Fibroblast of villous mesenchyme (primary cell): ENCODE data around the gene WDR86. TPM values are rescaled to one million over a fixed set of nuclear protein-coding genes. Genes with fewer than 3 reads are reported as not detected.

Source experiments
- DNase-seq: peaks from one replicate; pipeline ENCODE4 v3.0.0-alpha.2; 2010; ENCODE audit warnings: low read depth
- H3K4me3 ChIP-seq: 2 replicates; pipeline ENCODE4 v1.5.1; 2011; ENCODE audit warnings: low read depth, mild to moderate bottlenecking, low read length
- CTCF ChIP-seq: IDR thresholded peaks from 2 replicates; pipeline ENCODE4 v1.5.1; 2012; ENCODE audit warnings: low read depth, mild to moderate bottlenecking, low read length; ENCODE audit not compliant: insufficient read depth
- total RNA-seq: library from RNA; depleted of rRNA; stranded (reverse); fragments of >200 nt; gene quantifications from 2 replicates; pipeline ENCODE4 v1.2.3, GENCODE V29; 2012

Gene WDR86
- total RNA-seq, 1 donor = 1.3 TPM

- no peak for DNase-seq
- TF ChIP-seq CTCF = no peak
- H3K4me3 ChIP-seq = no peak overlapping the region
Observed at GRCh38 chr7:151379193-151379520, 30.7 kb downstream of the WDR86 start.

DNA sequence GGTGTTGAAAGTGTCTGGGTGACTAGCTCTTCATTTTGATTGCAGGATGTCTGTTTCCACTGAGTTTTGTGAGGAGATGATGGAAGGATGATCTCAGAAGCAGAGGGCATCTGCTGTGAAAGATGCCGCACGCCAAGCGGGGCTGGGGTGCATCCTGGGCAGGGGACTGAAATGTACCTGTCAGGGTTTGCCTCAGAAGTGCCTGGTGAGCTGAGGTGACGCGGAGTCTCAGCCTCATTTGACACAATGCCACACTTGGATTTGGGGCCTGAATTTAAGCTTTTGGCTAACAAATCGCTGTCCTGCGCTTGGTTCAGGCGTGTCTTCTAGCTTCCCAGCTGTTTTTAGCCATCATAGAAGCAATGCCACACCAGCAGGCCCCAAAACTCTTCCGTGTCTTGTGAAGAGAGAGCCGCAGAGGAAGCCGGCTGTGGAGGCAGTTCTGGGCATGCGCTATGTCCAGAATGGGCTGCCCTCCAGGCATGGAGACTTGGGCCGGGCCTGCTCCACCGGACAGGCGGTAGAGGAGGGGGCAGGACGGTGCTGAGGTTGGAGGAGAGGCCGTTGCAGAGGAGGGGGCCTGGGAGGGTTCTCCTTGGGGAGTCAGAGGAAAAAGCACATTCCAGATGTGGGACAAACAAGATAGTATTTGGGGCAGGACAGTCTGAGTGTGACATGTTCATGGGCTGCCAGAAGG lies 31.2 kb downstream of the WDR86 start:
- H3K4me3 ChIP-seq = no peak overlapping the region
- no peak for DNase-seq
- no peak for TF ChIP-seq CTCF

DNA sequence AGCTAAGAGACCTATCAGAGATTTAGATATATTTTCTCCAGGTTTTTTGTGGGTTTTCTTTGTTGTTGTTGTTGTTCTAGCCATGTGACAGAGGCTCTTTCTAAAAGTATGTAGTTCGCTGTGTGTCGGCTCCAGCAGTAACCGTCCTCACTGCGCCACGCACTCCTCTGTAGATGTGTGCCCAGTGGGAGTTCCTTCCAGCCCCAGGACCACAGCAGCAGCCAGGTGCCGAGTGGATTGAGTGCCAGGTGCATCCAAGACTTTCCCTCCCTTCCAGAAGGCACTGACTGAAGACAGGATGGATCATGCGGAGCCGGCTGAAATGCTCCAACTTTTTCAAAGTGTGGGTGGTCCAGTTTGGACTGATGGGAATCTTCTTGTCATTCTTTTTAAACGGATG lies 31.8 kb downstream of the WDR86 start:
- no peak for TF ChIP-seq CTCF
- H3K4me3 ChIP-seq = no peak overlapping the region
- no peak for DNase-seq

- no peak for TF ChIP-seq CTCF
- no peak for DNase-seq
- no peak overlapping the region for H3K4me3 ChIP-seq
Observed at GRCh38 chr7:151377406-151377805, 32.4 kb downstream of the WDR86 start.

DNA sequence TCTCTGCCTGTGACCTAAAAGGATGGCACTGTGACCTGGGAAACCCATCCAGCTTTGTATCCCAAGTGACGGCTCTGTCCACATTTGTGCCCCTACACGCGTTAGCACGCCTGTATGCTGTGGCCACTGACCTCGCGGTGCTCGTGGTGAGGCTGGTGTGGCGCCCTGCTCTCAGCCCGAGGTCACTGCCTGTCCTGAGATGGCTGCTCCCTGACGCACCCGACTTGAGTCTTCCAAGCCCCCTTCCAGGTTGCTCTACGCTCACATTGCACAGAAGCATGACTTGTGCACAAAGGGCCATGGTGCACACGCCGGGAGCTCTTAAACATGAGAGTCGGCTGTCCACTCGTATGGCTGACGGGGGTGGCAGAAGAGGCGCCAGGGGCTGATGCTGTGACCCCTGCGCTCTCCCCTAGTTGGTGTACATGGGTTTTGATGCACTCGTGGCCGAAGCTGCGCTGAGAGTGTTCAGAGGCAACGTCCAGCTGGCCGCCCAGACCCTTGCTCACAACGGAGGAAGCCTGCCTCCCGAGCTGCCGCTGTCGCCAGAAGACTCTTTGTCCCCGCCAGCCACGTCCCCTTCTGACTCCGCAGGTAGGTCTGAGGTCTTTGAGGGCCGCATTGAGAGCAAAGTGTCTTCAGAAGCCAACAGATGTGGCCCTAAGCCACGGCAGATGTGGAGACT lies 33.5 kb downstream of the WDR86 start:
- no peak overlapping the region for H3K4me3 ChIP-seq
- no peak for DNase-seq
- TF ChIP-seq CTCF = no peak

DNA sequence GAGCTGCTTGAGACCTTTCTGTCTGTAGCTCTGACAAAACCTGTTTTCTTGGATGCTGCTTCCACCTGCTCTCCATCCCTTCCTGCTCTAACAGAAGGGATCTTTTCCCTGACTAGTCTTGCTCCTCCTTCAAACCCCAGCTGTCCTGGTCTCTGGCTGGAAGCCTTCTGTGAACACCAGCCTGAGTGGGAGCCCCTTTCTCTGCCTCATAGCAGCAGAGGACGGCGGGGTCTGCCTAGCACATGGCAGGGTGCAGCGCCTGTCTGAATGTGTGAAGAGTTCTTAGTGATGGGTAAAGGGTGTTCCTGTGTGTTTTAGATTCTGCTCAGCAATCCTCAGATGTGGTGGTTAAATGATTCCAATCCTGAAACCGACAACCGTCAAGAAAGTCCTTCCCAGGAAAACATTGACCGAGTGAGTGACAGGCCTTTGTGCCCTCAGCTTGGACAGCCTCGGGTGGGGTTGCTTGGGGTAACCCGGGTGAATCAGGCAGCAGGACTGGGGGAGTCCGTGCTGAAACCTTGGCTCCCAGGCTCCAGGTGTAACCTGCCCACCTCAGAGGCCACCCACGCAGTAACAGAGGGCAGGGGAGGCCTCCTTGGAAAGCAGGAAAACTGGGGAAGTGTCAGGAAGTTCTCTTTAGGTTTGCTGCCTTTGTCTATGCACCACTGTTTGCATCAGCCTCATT lies 34.2 kb downstream of the WDR86 start:
- no peak for DNase-seq
- no peak for TF ChIP-seq CTCF
- H3K4me3 ChIP-seq = no peak overlapping the region
